ENCODE results near the gene FOCAD.

DNA sequence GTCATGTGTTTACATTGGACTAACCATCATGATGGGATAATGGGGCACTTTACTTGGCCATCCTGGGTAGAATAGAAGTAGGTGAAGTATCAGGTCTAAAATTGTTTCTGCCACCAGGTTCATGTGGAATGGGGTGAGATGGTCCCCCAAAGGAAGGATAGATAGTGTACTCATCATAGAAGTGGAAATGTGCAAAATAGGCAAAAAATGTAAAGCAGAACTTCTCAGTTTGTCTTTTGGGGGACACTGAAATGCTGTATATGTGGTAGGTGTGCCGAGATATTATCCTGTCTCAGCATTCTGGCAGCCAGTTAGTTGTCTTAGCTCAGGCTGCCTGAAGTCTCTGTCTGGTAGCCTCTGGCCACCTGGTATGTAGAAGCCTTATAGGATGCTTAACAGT is 107.6 kb downstream of the FOCAD start:
- no peak for TF ChIP-seq POLR2A (IDR thresholded peaks at IDR 0.05; ENCODE audit: low read depth, low read length)
- TF ChIP-seq POLR2AphosphoS5 (IDR thresholded peaks at IDR 0.05; ENCODE audit: low read depth, low read length), result no peak
